ENCODE measurements around the gene SLC35F4. TPM values are rescaled to one million over a fixed set of nuclear protein-coding genes. Genes with fewer than 3 reads are reported as not detected.

The SLC35F4 gene
- total RNA-seq, 1 experiment from 2014 or later, result not detected

DNA sequence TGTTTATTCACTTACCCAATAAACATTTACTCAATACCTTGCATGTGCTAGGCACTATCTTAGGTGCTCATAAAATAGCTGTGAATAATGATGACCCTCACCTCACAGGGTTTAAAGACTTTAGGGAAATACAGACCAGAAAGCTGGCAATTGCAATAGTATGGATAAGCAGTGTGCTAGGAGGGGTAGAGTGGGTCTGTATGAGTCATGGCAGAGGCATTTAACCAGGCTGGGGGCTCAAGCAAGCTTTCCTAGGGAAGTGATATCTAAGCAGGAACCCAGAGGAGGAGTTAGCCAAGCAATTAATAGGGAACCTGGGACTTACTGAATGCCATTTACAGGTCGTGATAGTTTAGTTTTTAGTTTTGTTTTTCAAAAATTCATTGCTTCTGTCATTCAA, 248.4 kb downstream of the SLC35F4 start:
- no peak for DNase-seq (ENCODE audit: low read depth)

DNA sequence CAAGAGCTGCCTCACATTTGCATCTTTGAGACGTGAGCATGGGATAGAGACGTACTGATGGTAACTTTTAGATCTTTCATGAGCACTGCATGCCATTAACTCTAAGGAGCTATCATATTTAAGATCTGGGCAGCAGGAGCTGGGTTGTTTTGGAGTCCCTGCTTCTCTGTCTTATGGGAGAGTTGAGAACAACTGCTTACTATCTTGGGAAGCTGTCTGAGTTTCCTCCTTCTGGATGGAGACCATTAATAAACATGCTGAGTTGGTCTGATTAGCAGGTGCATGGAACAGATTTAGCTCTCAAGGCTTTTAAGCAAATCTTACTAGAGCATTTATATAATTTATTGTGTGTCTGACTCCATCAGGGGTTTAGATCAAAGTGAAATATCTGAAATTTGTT, 252.9 kb downstream of the SLC35F4 start:
- DNase-seq (ENCODE audit: low read depth), result no peak

DNA sequence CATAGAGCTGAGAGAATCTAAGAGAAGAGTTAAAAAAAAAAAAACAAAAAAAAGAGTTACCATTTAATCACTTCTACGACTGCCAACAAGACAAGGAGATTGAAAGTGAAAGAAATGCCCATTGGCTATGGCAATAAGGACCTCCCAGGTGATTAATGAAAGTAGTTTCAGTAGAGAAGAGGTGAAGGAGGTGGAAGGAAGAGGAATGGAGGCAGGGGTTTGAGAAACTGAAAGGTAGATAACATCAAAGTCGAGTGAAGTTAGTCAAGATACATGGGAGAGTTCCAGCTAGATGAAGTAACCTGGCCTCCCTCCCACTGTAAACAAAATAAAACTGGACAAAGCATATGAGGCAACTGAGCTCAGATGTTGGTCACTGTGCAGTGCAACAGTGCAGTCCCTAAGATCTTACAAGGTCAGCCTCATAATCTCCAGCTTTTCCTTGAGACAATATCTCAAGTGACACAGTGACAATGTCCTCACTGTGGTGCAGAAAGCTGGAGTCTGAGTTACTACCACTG, 254.3 kb downstream of the SLC35F4 start:
- DNase-seq (ENCODE audit: low read depth), result no peak

DNA sequence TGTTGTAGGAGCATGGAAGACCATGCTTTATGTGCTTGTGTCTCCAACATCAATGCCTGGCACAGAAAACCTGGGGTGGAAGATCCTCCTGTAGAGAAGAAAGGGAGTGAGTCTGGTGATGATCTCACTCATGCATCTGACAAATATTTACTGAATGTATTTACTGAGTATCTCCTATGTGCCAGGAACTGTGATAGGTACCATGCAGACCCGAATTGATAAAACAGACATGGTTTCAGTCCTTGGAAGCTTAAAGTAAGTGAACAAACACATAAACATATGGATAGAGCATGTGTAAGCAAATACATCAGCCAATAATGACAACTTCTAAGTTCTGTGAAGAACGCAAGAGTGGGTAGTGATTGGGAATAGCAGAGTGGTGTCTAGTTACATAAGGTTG, 255.3 kb downstream of the SLC35F4 start:
- DNase-seq (ENCODE audit: low read depth), result no peak

DNA sequence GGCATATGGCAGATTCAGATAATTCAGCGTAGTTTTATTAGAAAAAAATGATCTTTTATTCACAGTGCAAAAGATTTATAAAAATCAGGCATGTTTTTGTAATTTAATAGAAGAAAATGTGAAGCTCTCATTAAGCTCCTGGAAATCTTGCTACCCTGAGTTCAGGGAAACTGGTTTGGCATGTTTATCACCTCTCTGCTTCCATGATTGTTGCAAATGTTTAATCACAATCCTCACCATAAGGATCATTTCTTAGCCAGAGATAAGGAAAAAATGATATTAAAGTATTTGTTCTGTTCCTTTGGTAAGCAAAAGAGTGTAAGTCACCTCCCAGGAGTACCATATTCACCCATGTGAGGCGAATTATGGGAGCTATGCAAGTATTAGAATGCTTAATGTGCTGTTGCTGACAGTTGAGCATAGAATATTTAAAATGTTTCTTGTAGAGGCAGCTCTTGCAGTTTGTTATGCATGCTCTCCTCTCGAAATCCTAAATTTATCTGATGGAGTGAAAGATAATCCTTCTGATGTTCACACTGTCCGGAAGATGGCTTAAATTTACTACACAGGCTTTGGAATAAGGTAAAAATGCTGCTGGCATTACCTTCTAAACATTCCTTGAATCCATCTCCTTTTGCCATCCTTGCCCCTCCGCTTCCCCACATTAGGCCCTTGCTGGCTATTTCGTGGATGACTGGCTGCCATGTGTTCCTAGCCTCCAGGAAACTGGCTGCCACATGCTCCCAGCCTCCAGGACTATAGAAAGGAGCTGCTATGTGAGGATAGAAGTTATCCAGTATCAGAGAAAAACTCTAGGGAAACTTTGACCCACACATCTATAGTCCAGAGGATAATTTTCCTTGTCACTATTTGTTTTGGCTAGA, 256.5 kb downstream of the SLC35F4 start:
- no peak for DNase-seq (ENCODE audit: low read depth)

DNA sequence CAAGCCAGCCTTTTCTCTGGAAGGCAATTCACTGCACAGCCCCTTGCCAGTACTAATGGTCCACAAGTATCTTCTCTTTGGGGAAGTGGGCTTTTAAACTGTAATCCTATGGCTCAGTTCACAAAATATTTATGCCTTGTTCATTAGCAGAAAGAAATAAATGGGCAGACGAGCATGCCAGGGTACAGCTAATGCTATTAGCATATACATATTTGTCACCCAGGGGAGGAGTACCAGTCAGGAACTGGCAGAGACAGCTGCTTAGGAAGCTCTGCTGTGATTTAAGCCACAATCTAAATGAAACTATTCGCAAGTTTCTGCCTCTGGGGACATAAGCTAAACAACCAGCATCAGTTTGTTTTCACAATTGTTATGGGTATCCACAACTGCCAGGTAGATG, 258.8 kb downstream of the SLC35F4 start:
- DNase-seq (ENCODE audit: low read depth), result no peak

DNA sequence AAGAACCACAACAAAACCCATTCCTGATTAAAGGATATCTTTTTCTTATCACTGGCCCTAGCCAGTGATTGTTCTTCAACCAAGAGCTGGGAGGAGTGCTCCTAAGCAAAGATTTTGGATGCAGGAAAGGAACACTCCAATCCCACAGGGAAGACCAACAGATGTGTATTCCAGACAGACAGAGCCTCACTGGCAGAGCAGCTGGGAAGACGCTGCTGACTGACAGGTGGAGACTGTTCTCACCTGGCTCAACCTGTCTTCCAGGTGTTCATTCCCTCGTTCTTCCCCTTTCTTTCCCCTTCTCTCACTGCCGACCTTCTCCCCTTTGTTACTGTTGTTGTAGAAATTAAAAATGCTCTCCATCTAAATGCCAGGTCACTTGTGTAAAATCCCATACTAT, 282.5 kb downstream of the SLC35F4 start:
- DNase-seq (ENCODE audit: low read depth), result no peak

DNA sequence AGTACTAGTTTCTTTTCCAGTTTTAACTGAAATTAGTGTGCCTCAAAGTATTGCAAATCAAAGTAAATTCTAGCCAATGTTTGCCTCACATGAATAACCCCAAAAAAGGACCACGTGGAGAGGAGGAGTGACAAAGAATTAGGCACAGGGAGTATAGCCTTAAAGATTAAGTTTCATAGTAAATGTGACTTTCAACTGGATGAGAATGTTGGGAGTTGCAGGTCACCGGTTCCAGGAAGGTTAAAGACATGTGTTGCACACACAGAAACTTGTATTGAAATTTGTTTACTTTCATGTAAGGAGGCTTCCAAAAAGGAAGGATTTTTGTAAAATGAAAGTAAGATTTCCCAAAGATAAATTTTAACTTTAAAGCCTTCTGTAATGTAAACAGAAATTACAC, 283.1 kb downstream of the SLC35F4 start:
- no peak for DNase-seq (ENCODE audit: low read depth)

DNA sequence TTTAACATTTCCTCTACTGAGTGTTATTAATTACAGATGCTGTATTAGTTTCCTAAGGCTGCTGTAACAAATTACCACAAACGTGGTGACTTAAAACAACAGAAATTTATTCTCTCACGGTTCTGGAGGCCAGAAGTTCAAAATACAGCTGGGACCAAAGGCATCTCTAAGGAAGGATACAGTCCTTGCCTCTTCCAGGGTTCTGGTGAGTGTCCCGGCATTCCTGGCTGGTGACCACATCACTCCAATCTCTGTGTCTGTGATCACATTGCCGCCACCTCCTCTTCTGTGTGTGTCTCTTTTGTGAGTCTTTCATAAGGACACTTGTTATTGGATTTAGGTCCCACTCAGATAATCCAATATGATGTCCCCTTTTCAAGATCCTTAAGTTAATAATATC, 287.1 kb downstream of the SLC35F4 start:
- DNase-seq (ENCODE audit: low read depth), result no peak

DNA sequence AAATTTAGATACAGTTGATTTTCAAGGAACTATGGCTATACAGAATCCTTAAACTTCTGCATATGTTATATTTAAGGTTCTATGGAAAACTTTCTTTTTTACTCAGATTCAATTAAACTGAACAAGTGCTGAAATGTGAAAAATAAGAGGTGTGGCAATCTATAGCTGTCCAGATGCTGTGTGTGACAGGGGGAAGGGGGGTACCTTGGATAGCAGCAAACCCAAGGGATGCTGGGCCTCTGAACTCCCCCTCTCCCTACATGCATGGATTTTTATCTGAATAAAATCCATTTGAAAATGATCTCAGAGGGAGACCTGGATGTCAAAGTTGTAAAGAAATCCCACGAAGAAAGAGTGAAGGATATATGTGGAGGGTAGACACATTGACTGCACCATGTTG, 289.4 kb downstream of the SLC35F4 start:
- no peak for DNase-seq (ENCODE audit: low read depth)

DNA sequence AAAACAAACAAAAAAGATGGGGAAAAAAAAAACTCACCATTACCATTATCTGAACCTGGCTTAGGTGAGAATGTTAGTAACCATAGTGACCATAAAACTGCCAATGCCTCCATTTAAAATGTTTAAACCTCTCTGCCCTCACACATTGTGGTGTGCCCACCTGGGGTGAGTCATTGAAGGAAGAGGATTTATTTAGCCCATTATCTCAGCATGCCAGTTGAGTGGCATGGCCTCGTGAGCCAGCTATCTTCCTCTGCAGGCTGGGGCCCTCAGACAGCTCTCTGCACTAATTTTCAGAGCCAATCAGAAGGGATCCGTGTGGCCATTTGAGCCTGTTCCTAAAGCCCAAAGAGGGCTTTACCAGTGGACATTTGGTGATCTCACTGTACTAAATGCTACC, 290.4 kb downstream of the SLC35F4 start:
- DNase-seq (ENCODE audit: low read depth), result no peak

DNA sequence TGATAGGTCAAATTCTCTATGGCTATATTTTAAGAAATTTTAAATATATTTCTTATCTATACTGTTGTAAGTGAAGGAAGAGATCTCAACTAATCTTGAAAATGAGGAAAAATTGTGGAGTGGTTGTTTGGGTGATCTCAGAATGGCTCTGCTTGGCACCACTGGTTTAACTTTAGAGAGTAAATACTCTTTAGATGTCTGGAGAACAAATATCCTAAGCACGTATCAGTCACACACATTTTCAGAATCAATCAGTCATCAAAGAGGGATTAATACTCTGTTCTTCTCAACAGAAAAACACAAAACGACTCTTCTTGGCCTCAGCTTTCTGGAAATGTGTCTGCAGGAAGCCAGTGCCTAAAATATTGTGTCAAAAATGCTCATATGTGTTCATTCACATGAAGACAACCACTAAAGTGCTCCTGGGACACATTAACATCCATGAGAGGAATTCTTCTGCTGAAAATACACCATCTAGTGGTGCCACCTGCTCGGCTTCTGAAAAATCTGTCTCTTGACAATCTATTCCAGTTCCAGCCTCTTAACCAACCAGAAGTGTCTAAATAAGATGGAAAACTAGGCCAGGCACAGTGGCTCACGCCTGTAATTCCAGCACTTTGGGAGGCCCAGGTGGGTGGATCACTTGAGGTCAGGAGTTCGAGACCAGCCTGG, 291.1 kb downstream of the SLC35F4 start:
- no peak for DNase-seq (ENCODE audit: low read depth)

DNA sequence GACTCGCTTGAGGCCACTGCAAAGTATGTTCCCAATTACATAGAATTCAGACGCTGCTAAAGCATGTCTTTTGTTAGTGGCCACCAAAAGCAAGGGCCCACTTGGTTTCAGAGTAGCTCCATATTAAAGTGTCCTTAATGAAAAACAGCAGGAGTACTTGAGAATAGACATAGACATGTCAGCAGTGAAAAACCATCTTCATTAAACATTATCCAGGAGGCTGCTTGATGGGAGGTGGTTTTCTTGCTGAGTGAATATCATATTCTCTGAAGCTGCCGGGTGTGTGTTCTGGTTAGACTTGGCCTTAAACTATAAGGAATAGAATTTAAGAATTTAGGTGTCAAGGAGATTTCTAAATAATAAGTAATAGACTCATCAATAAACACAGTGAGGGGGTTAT, 292.7 kb downstream of the SLC35F4 start:
- DNase-seq (ENCODE audit: low read depth), result no peak

DNA sequence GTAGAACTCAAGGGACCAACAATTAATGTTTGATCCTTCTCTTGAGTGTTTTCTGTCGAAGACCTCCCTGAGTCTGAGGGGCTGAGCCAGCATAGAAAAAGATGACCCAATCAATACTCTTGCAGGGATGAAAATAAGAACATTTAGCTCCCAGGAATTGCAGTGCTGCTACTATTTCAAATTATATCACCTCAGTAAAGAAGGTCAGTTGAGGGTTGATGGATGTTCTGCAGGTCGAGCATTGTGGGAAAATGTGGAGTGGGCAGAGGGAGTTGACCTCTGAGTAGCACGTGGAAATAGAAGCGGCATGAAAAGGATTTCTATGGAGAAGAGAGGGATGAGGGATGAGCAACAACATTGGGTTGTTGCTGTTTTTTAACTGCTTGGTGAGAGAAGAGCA, 297.3 kb downstream of the SLC35F4 start:
- no peak for DNase-seq (ENCODE audit: low read depth)

DNA sequence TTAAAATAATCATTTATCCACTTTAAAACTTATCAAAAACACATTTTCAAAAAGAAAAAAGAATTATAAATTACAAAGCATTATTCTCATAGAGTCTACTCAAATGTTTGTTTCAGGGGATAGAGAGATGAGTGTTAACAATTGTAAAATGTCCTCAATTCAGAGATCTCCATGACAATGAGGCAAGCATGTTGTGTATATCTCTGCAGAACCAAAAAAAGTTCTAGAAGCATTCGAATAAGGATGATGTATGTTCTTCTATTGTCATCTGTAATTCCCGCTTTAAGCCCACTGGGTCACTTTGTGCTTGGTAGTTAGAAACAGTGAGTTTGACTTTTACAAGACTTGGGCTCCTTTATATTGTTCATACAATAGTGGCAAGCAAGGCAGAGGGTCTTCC, 298.7 kb downstream of the SLC35F4 start:
- DNase-seq (ENCODE audit: low read depth), result no peak

DNA sequence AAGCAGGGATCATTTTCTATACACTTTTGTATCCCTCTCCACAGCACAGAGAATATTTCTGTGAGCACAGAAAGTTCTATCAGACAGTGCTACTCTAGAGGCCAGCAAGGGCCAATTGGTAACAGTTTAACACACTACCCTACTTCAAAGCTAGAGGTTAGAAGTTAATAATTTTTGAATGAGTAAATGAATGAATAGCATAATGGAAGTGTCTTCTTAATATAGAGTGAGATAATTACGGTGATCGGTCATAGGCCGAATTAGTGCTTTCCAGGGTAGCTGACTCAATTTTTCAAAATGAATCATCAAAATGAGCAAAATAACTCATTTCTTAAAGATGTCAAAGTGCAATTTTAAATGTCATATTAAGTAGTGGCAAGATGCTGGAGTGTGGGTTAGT, 305.2 kb downstream of the SLC35F4 start:
- no peak for DNase-seq (ENCODE audit: low read depth)

DNA sequence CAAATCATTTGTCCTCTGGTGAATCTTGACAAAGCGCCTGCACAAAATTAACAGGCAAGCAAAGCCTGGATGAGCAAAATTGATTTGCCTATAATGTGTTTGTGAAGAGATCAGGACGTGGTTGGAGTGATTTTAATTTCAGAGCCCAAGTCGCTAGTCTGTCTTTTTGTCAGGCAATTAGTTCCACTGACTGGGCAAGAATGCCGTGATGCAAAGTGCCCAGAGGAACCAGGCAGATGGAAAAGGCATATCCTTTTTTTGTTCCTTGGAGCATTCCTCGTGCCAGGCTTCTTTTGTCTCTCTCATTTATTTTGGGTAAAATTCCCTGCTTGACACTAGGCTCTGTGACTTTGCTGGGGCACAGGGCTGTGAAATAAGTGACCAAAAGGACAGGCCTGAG, 306.3 kb downstream of the SLC35F4 start:
- no peak for DNase-seq (ENCODE audit: low read depth)

DNA sequence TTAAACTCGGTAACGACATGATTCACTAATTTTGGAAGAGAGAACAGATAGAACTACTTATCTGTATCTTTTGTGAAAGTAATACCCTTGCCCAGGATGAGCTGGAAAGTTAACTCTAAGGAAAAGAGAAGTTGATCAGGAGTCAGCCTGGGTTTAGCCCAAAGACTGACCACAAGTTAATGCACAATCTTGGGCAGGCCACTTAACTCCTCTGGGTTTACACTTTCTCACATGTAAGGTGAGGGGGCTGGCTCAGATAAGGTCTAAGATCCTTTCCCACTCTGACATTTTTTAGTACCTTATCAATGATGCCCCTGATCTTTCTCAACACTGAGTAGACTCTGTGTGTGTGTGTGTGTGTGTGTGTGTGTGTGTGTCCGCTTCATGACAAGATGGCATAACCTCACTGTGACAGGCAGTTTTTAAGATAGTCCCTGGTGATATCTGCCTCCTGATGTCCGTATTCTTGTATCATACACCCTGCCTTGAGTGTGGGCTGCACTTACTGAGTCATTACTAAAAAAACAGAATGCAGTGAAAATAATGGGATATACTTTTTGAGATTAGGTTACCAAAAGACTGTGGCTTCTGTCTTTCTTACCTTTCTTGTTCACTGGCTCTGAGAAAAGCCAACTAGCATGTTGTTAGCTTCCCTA, 316.0 kb downstream of the SLC35F4 start:
- DNase-seq (ENCODE audit: low read depth), result no peak

DNA sequence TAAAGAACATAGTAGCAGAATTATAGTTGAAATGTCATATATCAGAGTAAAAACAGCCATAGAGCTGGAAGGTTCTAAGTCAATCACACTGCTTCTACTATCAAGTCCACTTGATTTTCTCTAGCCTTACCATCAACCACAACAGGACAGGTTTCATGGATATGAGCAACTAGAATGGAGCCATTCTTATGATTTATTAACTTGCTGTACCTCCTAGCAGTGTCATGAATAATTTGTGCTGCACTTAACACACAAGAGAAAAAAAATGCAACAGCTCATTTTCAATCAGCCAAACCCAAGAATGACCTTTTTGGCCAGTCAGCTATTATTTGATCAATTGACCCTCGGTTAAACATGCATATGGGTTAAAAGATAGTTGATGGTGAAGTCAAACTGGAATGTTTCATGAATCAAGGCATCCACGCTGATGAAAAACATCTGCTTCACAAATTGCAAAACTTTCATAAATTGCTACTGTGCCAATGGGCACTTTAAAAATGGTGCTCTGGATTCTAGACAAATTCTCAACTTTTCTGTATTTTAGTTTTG, 316.8 kb downstream of the SLC35F4 start:
- DNase-seq (ENCODE audit: low read depth), result no peak

DNA sequence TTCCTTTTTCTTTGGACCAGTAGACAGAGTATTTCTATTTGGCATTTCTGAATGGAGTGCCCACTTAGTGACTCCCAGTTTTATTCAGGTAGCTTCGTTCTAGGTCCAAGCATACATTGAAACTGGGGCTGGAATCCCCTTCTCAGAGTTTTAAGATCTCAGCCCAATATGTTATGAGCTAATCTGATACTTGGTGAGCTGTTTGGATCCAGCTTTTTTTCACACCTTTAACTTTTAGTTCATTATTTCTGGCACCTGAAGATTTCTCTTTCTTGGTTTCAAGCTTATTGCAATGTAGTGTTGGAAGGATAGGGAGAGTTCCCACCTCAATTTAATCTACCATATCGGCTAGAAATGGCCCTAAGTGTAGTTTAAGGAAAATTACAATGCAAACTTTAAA, 318.8 kb downstream of the SLC35F4 start:
- no peak for DNase-seq (ENCODE audit: low read depth)

DNA sequence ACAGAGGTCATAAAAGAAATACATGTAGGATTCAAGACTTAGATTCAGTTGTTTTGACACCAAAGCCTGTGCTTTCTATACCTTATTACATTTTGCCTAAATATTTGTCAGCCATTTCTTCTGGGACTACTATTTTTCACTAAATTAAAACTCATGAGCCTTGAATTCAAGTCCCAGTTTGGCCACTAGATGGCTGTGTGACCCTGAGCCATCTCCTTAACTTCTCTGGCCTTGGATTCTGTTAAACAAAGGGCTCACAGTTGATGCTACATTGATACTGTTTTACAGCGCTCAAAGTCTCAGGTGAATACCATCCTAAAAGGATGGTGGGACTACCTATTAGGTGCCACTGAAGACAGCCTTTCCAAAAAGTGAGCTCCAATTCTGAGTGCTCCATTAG, 332.7 kb downstream of the SLC35F4 start:
- DNase-seq (ENCODE audit: low read depth), result peak; percentile 25

DNA sequence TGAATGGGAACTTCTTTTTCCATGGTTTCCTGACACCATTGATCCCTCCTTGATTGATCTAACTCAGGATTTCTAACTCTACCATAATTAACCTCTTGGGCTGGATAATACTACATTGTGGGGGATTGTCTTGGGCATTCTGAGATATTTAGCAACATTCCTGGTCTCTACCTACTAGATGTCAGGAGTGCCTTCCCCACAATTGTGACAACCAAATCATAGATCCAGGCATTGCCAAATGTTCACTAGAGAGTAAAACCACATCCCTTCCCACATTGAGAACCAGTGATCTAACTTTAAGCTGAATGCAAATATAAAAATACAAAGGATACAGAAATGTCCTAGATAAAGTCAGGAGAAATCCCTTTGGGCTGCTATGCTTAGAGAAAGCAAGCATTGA, 335.3 kb downstream of the SLC35F4 start:
- DNase-seq (ENCODE audit: low read depth), result no peak

All from RPMI7951 (cell line).